Rectal smooth muscle tissue (tissue), 1 donor: Measurements from ENCODE around the gene ANO2.
"Not testable (repeated sequence)": the region's sequence is repeated elsewhere in the genome, so short reads cannot be mapped to it uniquely, and the experiment has no call there.

ENCODE experiments used
- H3K27ac ChIP-seq: one replicate; pipeline ENCODE4 v1.7.0; 2013; ENCODE audit warnings: low read depth, low read length, inconsistent platforms
- H3K27me3 ChIP-seq: one replicate; pipeline ENCODE4 v1.7.0; 2013; ENCODE audit warnings: low read length; ENCODE audit not compliant: control insufficient read depth, insufficient read depth
- H3K36me3 ChIP-seq: one replicate; pipeline ENCODE4 v1.7.0; 2013; ENCODE audit warnings: low read length; ENCODE audit not compliant: control insufficient read depth, insufficient read depth
- H3K4me1 ChIP-seq: one replicate; pipeline ENCODE4 v1.7.0; 2013; ENCODE audit warnings: low read length; ENCODE audit not compliant: control insufficient read depth, insufficient read depth
- H3K4me3 ChIP-seq: one replicate; pipeline ENCODE4 v1.7.0; 2013; ENCODE audit warnings: low read length
- H3K9ac ChIP-seq: one replicate; pipeline ENCODE4 v1.7.0; 2013; ENCODE audit warnings: low read length

ANO2 gene

GRCh38 chr12:5678176-5678575 is 266.9 kb downstream of the ANO2 start:
- no peak overlapping the region for H3K4me3 ChIP-seq
- H3K27me3 ChIP-seq = no peaks in the 10 kb centered on the region
- H3K36me3 ChIP-seq = no peaks in the 10 kb centered on the region

GRCh38 chr12:5669624-5670023 is 275.4 kb downstream of the ANO2 start:
- H3K27me3 ChIP-seq, H3K4me1 ChIP-seq, H3K27ac ChIP-seq, H3K9ac ChIP-seq, H3K36me3 ChIP-seq, H3K4me3 ChIP-seq: not testable (repeated sequence)

More at GRCh38 chr12:5678176-5678575, 266.9 kb downstream of the ANO2 start:
- no peak overlapping the region for H3K9ac ChIP-seq
- no peak overlapping the region for H3K27ac ChIP-seq
- H3K4me1 ChIP-seq = no peaks in the 10 kb centered on the region

GRCh38 chr12:5665615-5666014 is 279.4 kb downstream of the ANO2 start:
- Histone ChIP-seq H3K4me3 (no peak overlapping the region), H3K4me1 (no peaks in the 10 kb centered on the region), H3K27me3 (no peaks in the 10 kb centered on the region), H3K9ac (no peak overlapping the region), H3K36me3 (no peaks in the 10 kb centered on the region), H3K27ac (no peak overlapping the region)

GRCh38 chr12:5661811-5662210 is 283.2 kb downstream of the ANO2 start:
- H3K4me3 ChIP-seq = no peak overlapping the region
- H3K9ac ChIP-seq = no peak overlapping the region
- H3K36me3 ChIP-seq = no peaks in the 10 kb centered on the region
- no peaks in the 10 kb centered on the region for H3K27me3 ChIP-seq
- H3K4me1 ChIP-seq = no peaks in the 10 kb centered on the region
- no peak overlapping the region for H3K27ac ChIP-seq

- Histone ChIP-seq H3K27me3 (no peaks in the 10 kb centered on the region), H3K36me3 (no peaks in the 10 kb centered on the region), H3K9ac (no peak overlapping the region), H3K4me3 (no peak overlapping the region), H3K27ac (no peak overlapping the region), H3K4me1 (no peaks in the 10 kb centered on the region)
Measured at GRCh38 chr12:5660238-5660637, 284.8 kb downstream of the ANO2 start.

- H3K27me3 ChIP-seq, H3K4me1 ChIP-seq, H3K36me3 ChIP-seq, H3K9ac ChIP-seq, H3K27ac ChIP-seq, H3K4me3 ChIP-seq: not testable (repeated sequence)
Measured at GRCh38 chr12:5658339-5658941, 286.6 kb downstream of the ANO2 start.

- Histone ChIP-seq H3K9ac (no peak overlapping the region), H3K36me3 (no peaks in the 10 kb centered on the region), H3K4me1 (no peaks in the 10 kb centered on the region), H3K27ac (no peak overlapping the region), H3K4me3 (no peak overlapping the region), H3K27me3 (no peaks in the 10 kb centered on the region)
Measured at GRCh38 chr12:5656836-5657235, 288.2 kb downstream of the ANO2 start.

- Histone ChIP-seq H3K36me3 (no peaks in the 10 kb centered on the region), H3K4me1 (no peaks in the 10 kb centered on the region), H3K27me3 (no peaks in the 10 kb centered on the region), H3K9ac (no peak overlapping the region), H3K4me3 (no peak overlapping the region), H3K27ac (no peak overlapping the region)
Measured at GRCh38 chr12:5655120-5655519, 289.9 kb downstream of the ANO2 start.

- Histone ChIP-seq H3K27me3 (no peaks in the 10 kb centered on the region), H3K4me1 (no peaks in the 10 kb centered on the region), H3K36me3 (no peaks in the 10 kb centered on the region), H3K4me3 (no peak overlapping the region), H3K9ac (no peak overlapping the region), H3K27ac (no peak overlapping the region)
Measured at GRCh38 chr12:5654019-5654418, 291.0 kb downstream of the ANO2 start.

GRCh38 chr12:5650829-5651461 is 294.1 kb downstream of the ANO2 start:
- Histone ChIP-seq H3K27ac (no peak overlapping the region), H3K27me3 (no peaks in the 10 kb centered on the region), H3K4me1 (no peaks in the 10 kb centered on the region), H3K9ac (no peak overlapping the region), H3K4me3 (no peak overlapping the region), H3K36me3 (no peaks in the 10 kb centered on the region)

- no peak overlapping the region for H3K4me3 ChIP-seq
- no peaks in the 10 kb centered on the region for H3K36me3 ChIP-seq
- no peaks in the 10 kb centered on the region for H3K4me1 ChIP-seq
- H3K9ac ChIP-seq = no peak overlapping the region
- H3K27ac ChIP-seq = no peak overlapping the region
- no peaks in the 10 kb centered on the region for H3K27me3 ChIP-seq
Measured at GRCh38 chr12:5650281-5650680, 294.8 kb downstream of the ANO2 start.

GRCh38 chr12:5648692-5649359 is 296.2 kb downstream of the ANO2 start:
- H3K27me3 ChIP-seq = no peaks in the 10 kb centered on the region
- H3K4me3 ChIP-seq = no peak overlapping the region
- no peak overlapping the region for H3K9ac ChIP-seq
- no peak overlapping the region for H3K27ac ChIP-seq
- no peaks in the 10 kb centered on the region for H3K4me1 ChIP-seq
- H3K36me3 ChIP-seq = no peaks in the 10 kb centered on the region

GRCh38 chr12:5643266-5643665 is 301.8 kb downstream of the ANO2 start:
- Histone ChIP-seq H3K27me3 (no peaks in the 10 kb centered on the region), H3K27ac (no peak overlapping the region), H3K4me3 (no peak overlapping the region), H3K36me3 (no peaks in the 10 kb centered on the region), H3K4me1 (no peaks in the 10 kb centered on the region), H3K9ac (no peak overlapping the region)
